ENCODE results near the gene UGT1A5. TPM values are rescaled to one million over a fixed set of nuclear protein-coding genes. Genes with fewer than 3 reads are reported as not detected.
"Not testable (repeated sequence)": the region's sequence is repeated elsewhere in the genome, so short reads cannot be mapped to it uniquely, and the experiment has no call there.

The UGT1A5 gene
- total RNA-seq, 2 experiments from 2014 or later = not detected

GRCh38 chr2:233746475-233747282 lies 34.0 kb downstream of the UGT1A5 start:
- Histone ChIP-seq H3K4me1 (ENCODE audit: insufficient read depth, low read length, poor library complexity, severe bottlenecking) (no peaks in the 10 kb centered on the region), H2AFZ (ENCODE audit: low read length) (no peak overlapping the region), H3K9me3 (ENCODE audit: low read length) (no peaks in the 10 kb centered on the region), H3K9me2 (ENCODE audit: insufficient read depth, low read length) (no peaks in the 10 kb centered on the region), H3K36me3 (ENCODE audit: insufficient read depth, low read length) (no peaks in the 10 kb centered on the region), H4K20me1 (ENCODE audit: insufficient read depth, low read length) (no peaks in the 10 kb centered on the region), H3K27ac (ENCODE audit: low read depth, low read length, poor library complexity, severe bottlenecking) (no peak overlapping the region), H3K4me2 (ENCODE audit: low read length) (no peak overlapping the region), H3K79me2 (ENCODE audit: insufficient read depth, low read depth, low read length) (no peaks in the 10 kb centered on the region), H3K4me3 (ENCODE audit: low read depth, low read length, poor library complexity, severe bottlenecking) (no peak overlapping the region)
- DNase-seq (ENCODE audit: low spot score) = no peak
- no TSS peak for BruUV-seq (replicated peaks)
- POLR2A ChIA-PET = no interaction called here
- CTCF ChIA-PET (ENCODE audit: unreplicated experiment) = no interaction called here
- intact Hi-C loops (cut with micrococcal nuclease; ENCODE audit: unreplicated experiment) = no loop called here
- TF ChIP-seq EZH2phosphoT487 (IDR thresholded peaks at IDR 0.05; ENCODE audit: borderline replicate concordance, low read depth, low read length) = no peak
- TF ChIP-seq CTCF (conservative IDR thresholded peaks at IDR 0.05; ENCODE audit: low read length) = no peak

- intact Hi-C loops (cut with micrococcal nuclease; ENCODE audit: unreplicated experiment) = no loop called here
- Histone ChIP-seq H3K9me3 (ENCODE audit: low read length) (no peaks in the 10 kb centered on the region), H2AFZ (ENCODE audit: low read length) (no peak overlapping the region), H3K79me2 (ENCODE audit: insufficient read depth, low read depth, low read length) (no peaks in the 10 kb centered on the region), H3K4me3 (ENCODE audit: low read depth, low read length, poor library complexity, severe bottlenecking) (no peak overlapping the region), H3K4me1 (ENCODE audit: insufficient read depth, low read length, poor library complexity, severe bottlenecking) (no peaks in the 10 kb centered on the region), H3K9me2 (ENCODE audit: insufficient read depth, low read length) (no peaks in the 10 kb centered on the region), H4K20me1 (ENCODE audit: insufficient read depth, low read length) (no peaks in the 10 kb centered on the region), H3K4me2 (ENCODE audit: low read length) (no peak overlapping the region), H3K36me3 (ENCODE audit: insufficient read depth, low read length) (no peaks in the 10 kb centered on the region), H3K27ac (ENCODE audit: low read depth, low read length, poor library complexity, severe bottlenecking) (no peak overlapping the region)
- POLR2A ChIA-PET = no interaction called here
- no TSS peak for BruUV-seq (replicated peaks)
- CTCF ChIA-PET (ENCODE audit: unreplicated experiment) = no interaction called here
- no peak for TF ChIP-seq EZH2phosphoT487 (IDR thresholded peaks at IDR 0.05; ENCODE audit: borderline replicate concordance, low read depth, low read length)
- TF ChIP-seq CTCF (conservative IDR thresholded peaks at IDR 0.05; ENCODE audit: low read length) = no peak
- no peak for DNase-seq (ENCODE audit: low spot score)
Measured at GRCh38 chr2:233747283-233747544, 34.5 kb downstream of the UGT1A5 start.

GRCh38 chr2:233750689-233751088 lies 38.0 kb downstream of the UGT1A5 start:
- H3K9me3 ChIP-seq (ENCODE audit: low read length); H3K36me3 ChIP-seq (ENCODE audit: insufficient read depth, low read length); H3K4me3 ChIP-seq (ENCODE audit: low read depth, low read length, poor library complexity, severe bottlenecking); CTCF ChIA-PET (ENCODE audit: unreplicated experiment); H3K4me1 ChIP-seq (ENCODE audit: insufficient read depth, low read length, poor library complexity, severe bottlenecking); intact Hi-C loops (cut with micrococcal nuclease; ENCODE audit: unreplicated experiment); H3K27ac ChIP-seq (ENCODE audit: low read depth, low read length, poor library complexity, severe bottlenecking); H4K20me1 ChIP-seq (ENCODE audit: insufficient read depth, low read length); H3K9me2 ChIP-seq (ENCODE audit: insufficient read depth, low read length); H2AFZ ChIP-seq (ENCODE audit: low read length); POLR2A ChIA-PET; H3K79me2 ChIP-seq (ENCODE audit: insufficient read depth, low read depth, low read length); H3K4me2 ChIP-seq (ENCODE audit: low read length); BruUV-seq (replicated peaks): not testable (repeated sequence)
- peak; percentile 5 for DNase-seq (ENCODE audit: low spot score)

DNA sequence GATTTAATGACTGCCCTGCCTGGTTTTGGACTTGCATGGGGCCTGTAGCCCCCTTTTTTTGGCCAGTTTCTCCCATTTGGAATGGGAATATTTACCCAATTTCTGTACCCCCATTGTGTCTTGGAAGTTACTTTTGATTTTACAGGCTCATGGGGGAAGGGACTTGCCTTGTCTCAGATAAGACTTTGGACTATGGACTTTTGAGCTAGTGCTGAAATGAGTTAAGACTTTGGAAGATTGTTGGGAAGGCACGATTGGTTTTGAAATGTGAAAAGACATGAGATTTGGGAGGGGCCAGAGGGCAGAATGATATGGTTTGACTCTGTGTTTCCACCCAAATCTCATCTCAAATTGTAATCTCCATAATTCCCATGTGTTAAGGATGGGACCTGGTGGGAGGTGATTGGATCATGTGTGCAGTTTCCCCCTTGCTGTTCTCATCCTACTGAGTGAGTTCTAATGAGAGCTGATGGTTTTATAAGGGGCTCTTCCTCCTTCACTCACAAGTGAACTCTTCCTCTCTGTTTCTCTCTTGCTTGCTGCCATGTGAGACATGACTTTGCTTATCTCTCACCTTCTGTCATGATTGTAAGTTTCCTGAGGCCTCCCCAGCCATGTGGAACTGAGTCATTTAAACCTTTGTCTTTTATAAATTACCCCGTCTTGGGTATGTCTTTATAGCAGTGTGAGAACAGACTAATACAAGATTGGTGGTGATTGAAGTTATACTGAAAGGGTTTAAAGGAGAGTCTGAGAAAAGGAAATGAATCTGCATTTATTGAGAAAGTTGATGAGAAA lies 38.7 kb downstream of the UGT1A5 start:
- CTCF ChIA-PET (ENCODE audit: unreplicated experiment); H3K4me3 ChIP-seq (ENCODE audit: low read depth, low read length, poor library complexity, severe bottlenecking); H3K9me2 ChIP-seq (ENCODE audit: insufficient read depth, low read length); H3K9me3 ChIP-seq (ENCODE audit: low read length); DNase-seq (ENCODE audit: low spot score); H3K36me3 ChIP-seq (ENCODE audit: insufficient read depth, low read length); H4K20me1 ChIP-seq (ENCODE audit: insufficient read depth, low read length); H3K4me2 ChIP-seq (ENCODE audit: low read length); intact Hi-C loops (cut with micrococcal nuclease; ENCODE audit: unreplicated experiment); H2AFZ ChIP-seq (ENCODE audit: low read length); POLR2A ChIA-PET; H3K27ac ChIP-seq (ENCODE audit: low read depth, low read length, poor library complexity, severe bottlenecking); H3K79me2 ChIP-seq (ENCODE audit: insufficient read depth, low read depth, low read length); H3K4me1 ChIP-seq (ENCODE audit: insufficient read depth, low read length, poor library complexity, severe bottlenecking); BruUV-seq (replicated peaks): not testable (repeated sequence)

Measured in OCI-LY7 (cell line).